Activated CD4-positive, alpha-beta T cell treated with anti-CD3 and anti-CD28 coated beads for 36 hours (primary cell): ENCODE results near the gene ABCB8. TPM values are rescaled to one million over a fixed set of nuclear protein-coding genes. Genes with fewer than 3 reads are reported as not detected.

Experiments used
- ATAC-seq: fragments of 200-7000 bp; cut with Tn5 transposase; one replicate; pipeline ENCODE4 v1.10.0; 2021; ENCODE audit warnings: mild to moderate bottlenecking, moderate library complexity
- CTCF ChIA-PET: fragments of 350-600 bp; sonication (Branson Sonifier 250); formaldehyde crosslinking; loops from one replicate; lab custom pipeline; 2021; ENCODE audit warnings: antibody characterized with exemption; lab: Charles Lee
- POLR2A ChIA-PET: fragments of 350-600 bp; sonication (Branson Sonifier 250); formaldehyde crosslinking; loops from one replicate; lab custom pipeline; 2021; ENCODE audit warnings: antibody characterized with exemption, inconsistent platforms; lab: Charles Lee
- DNase-seq: peaks from one replicate; pipeline ENCODE4 v3.0.0-alpha.2; 2020
- H3K27ac Mint-ChIP-seq: one replicate; pipeline ENCODE4 v1.8.0; 2021; ENCODE audit warnings: mixed read lengths
- H3K27me3 Mint-ChIP-seq: one replicate; pipeline ENCODE4 v1.8.0; 2021; ENCODE audit warnings: mixed read lengths
- H3K36me3 Mint-ChIP-seq: one replicate; pipeline ENCODE4 v1.8.0; 2021; ENCODE audit warnings: low read depth, mixed read lengths
- H3K4me1 Mint-ChIP-seq: one replicate; pipeline ENCODE4 v1.8.0; 2021; ENCODE audit warnings: mixed read lengths
- H3K4me3 Mint-ChIP-seq: one replicate; pipeline ENCODE4 v1.8.0; 2021; ENCODE audit warnings: mild to moderate bottlenecking, moderate library complexity, mixed read lengths
- H3K9me3 Mint-ChIP-seq: one replicate; pipeline ENCODE4 v1.8.0; 2021; ENCODE audit warnings: low read depth, mixed read lengths
- intact Hi-C, 2 experiments: fragments of 100-400 bp; cut with DNase I in 1 of 2; cut with micrococcal nuclease in 1 of 2; formaldehyde crosslinking; loops; one replicate each; pipeline versions ENCODE4 v1.14.2 to v1.15.1; 2022 to 2024; cut with DNase I, micrococcal nuclease
- total RNA-seq, 2 experiments: library from RNA; stranded (reverse); gene quantifications; one replicate each; pipeline ENCODE4 v1.2.3, GENCODE V29; 2021

The ABCB8 gene
- total RNA-seq, 2 experiments from 2014 or later: 41.9 to 44.5 TPM

DNA sequence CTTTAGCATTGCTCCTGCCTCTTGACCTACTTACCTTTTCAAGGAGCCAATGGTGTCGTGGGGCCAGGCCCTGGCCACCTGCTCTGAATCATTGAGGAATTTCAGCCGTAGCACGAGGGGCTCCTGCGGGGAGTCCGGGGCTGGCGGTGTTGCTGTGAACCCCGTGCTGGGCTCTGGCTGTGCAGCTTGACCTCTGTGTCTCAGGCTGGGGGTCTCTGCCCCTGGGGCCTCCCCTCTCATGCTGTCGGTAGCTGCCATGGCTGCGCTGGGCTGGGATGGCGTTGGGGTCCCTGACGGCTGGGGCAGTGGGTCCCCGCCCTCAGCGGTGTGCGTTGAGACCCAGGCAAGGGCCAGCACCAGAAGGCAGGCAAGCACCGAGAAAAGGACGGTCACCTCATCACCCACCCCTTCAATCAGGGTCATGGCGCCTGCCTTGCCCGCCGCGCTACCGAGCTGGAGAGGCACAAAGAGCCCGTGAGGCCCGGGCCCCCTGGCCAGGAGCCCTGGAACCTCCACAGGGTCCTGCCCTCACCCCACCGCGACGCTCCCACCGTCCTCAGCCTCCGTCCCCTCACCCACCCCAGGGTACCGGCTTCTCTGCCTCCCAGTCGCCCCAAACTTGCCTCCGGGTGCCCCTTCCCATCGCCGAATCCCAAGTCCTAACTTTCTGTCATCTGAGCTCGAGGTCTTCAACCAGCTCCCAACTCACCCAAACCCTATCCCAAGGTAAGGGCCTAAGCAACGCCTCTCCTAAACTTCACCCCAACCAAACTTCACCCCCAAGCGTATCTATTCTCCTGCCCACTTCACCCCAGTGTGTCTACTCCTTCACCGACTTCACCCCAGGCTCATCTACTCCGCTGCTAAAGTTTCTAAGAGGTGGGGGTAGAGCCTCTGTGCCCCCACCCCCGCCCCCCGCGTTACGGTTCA lies 54.2 kb downstream of the ABCB8 start:
- Mint-ChIP-seq H3K4me3 (peak overlapping the region; percentile 94), H3K9me3 (no peaks in the 10 kb centered on the region), H3K4me1 (peaks cover 46% of the 10 kb centered on the region), H3K27me3 (peaks cover 7% of the 10 kb centered on the region), H3K36me3 (peaks cover 17% of the 10 kb centered on the region), H3K27ac (peak overlapping the region; percentile 94)
- ATAC-seq (no peak), DNase-seq (no peak)
- intact Hi-C loops: loop anchor here (1.0 to 10.0 kb wide), 7 partner anchors 54 to 1368 kb away; partner anchors contain the start of genes ABCB8 (in 1 of the 2), ABCF2 (in 1 of the 2), GIMAP4 (in 1 of the 2) and GIMAP7 (in 1 of the 2)
- CTCF ChIA-PET: interaction anchor here (0.6 to 1.2 kb wide), 3 partner anchors 12 to 567 kb away, joined by 3 read pairs; no protein-coding TSS in a partner anchor
- POLR2A ChIA-PET: no interaction called here

DNA sequence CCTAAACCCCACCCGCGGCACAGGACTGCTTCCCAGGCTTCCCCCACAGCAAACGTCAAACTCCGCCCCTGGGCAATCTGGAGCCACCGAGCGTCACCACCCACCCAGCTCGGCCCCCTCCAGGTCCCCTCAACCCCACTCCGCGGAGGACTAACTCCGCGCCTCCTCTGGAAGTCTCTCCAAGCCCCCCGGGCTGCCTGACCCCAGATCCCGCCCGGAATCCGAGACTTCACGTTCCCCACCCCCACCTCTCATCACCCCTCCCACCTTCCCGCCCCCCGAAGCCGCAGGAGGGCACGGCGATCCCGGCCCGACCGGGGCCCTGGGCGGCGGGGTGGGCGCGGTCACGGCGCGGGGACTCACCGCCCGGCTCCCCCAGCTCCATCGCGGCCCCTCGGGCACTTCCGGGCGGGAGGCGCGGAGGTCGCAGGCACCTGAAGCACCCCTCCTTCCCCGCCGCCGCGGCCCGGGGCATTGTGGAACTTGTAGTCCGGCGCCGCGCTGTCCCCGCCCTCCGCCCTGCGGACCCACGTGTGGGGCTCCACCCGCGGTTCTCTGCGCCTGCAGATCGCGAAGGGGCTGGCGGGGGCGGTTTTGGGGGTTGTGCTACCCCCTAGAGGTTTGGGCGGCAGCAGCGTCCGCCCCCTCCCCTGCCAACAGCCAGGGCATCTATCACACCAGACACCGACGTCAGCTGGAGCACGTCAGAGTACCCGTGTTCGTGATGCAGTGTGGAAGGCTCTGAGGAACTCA lies 55.0 kb downstream of the ABCB8 start, which contains the start of gene TMUB1:
TSS of gene TMUB1 (minus strand) at position 423 of the 753 bp plus-strand sequence. CDS start 930 bp downstream, outside the sequence.
- H3K36me3 Mint-ChIP-seq: peaks cover 13% of the 10 kb centered on the region
- peak; percentile 90 for DNase-seq
- no peaks in the 10 kb centered on the region for H3K9me3 Mint-ChIP-seq
- POLR2A ChIA-PET: no interaction called here
- ATAC-seq: peak; percentile 57
- H3K27me3 Mint-ChIP-seq: peaks cover 7% of the 10 kb centered on the region
- peak within 1 kb of the TSS; percentile 94 for H3K27ac Mint-ChIP-seq
- H3K4me3 Mint-ChIP-seq: peak within 1 kb of the TSS; percentile 94
- intact Hi-C loops: loop anchor here (1.0 to 10.0 kb wide), 7 partner anchors 55 to 1368 kb away; partner anchors contain the start of genes ABCB8 (in 1 of the 2), ABCF2 (in 1 of the 2), GIMAP4 (in 1 of the 2) and GIMAP7 (in 1 of the 2)
- H3K4me1 Mint-ChIP-seq: peaks cover 48% of the 10 kb centered on the region
- CTCF ChIA-PET: interaction anchor here (0.6 to 1.2 kb wide), 4 partner anchors 11 to 568 kb away, joined by 3 read pairs; no protein-coding TSS in a partner anchor

DNA sequence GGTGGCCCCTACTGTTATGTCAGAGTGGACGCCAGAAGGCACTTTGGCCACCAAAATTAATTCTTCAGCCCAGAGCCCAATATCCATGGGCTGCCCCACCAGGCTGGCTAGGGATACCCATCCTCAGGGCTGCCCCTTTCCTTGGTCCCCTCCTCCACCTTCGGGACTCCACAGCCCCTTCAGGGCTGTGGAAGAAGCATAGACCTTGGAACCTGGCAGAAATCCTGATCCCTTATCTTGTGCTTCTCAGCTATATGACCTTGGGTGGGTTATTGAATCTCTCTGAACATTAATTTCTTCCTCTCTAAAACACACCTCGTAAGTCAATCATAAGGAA lies 55.5 kb downstream of the ABCB8 start:
- Mint-ChIP-seq H3K9me3 (no peaks in the 10 kb centered on the region), H3K4me3 (peak overlapping the region; percentile 94), H3K27me3 (peaks cover 7% of the 10 kb centered on the region), H3K36me3 (peaks cover 12% of the 10 kb centered on the region), H3K27ac (no peak overlapping the region), H3K4me1 (peaks cover 48% of the 10 kb centered on the region)
- ChIA-PET POLR2A (no interaction called here), CTCF (interaction anchor here (0.6 to 1.9 kb wide), 4 partner anchors 10 to 360 kb away, joined by 3 to 6 read pairs (median 4); no protein-coding TSS in a partner anchor)
- intact Hi-C loops: loop anchor here (1.0 to 10.0 kb wide), 7 partner anchors 55 to 1369 kb away; partner anchors contain the start of genes ABCB8 (in 1 of the 2), ABCF2 (in 1 of the 2), GIMAP4 (in 1 of the 2) and GIMAP7 (in 1 of the 2)
- no peak for DNase-seq
- no peak for ATAC-seq

DNA sequence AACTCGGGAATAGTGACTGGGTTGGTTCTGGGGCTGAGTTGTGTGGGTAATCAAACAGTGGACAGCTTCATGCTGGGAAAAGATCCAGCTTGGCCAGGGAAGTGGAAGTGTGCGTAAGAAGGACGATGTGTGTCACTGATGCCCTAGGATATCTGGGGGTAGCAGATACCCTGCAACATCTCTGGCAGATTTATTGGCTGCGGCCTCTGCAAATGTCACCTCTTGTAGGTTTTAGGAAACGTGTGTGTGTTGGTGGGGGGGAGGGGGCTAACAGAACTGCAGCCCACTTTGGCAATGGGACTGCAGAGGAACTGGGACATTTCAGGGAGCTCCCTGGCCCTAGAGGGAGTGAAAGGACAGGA lies 57.1 kb downstream of the ABCB8 start:
- DNase-seq (no peak), ATAC-seq (no peak)
- no peaks in the 10 kb centered on the region for H3K9me3 Mint-ChIP-seq
- ChIA-PET POLR2A (interaction anchor here (1.0 kb wide), 1 partner anchor 93 kb away, joined by 3 read pairs; no protein-coding TSS in a partner anchor), CTCF (interaction anchor here (0.6 to 1.9 kb wide), 11 partner anchors 9 to 1611 kb away, joined by 3 to 5 read pairs (median 4); partner anchors contain the start of gene SLC4A2)
- intact Hi-C loops: loop anchor here in 1 of 2 experiments (10.0 kb wide), 2 partner anchors 571 to 1371 kb away; partner anchors contain the start of gene GIMAP7
- H3K36me3 Mint-ChIP-seq: peaks cover 4% of the 10 kb centered on the region
- H3K4me1 Mint-ChIP-seq: peaks cover 43% of the 10 kb centered on the region
- H3K4me3 Mint-ChIP-seq: peak overlapping the region; percentile 77
- peak overlapping the region; percentile 58 for H3K27ac Mint-ChIP-seq
- peaks cover 7% of the 10 kb centered on the region for H3K27me3 Mint-ChIP-seq

DNA sequence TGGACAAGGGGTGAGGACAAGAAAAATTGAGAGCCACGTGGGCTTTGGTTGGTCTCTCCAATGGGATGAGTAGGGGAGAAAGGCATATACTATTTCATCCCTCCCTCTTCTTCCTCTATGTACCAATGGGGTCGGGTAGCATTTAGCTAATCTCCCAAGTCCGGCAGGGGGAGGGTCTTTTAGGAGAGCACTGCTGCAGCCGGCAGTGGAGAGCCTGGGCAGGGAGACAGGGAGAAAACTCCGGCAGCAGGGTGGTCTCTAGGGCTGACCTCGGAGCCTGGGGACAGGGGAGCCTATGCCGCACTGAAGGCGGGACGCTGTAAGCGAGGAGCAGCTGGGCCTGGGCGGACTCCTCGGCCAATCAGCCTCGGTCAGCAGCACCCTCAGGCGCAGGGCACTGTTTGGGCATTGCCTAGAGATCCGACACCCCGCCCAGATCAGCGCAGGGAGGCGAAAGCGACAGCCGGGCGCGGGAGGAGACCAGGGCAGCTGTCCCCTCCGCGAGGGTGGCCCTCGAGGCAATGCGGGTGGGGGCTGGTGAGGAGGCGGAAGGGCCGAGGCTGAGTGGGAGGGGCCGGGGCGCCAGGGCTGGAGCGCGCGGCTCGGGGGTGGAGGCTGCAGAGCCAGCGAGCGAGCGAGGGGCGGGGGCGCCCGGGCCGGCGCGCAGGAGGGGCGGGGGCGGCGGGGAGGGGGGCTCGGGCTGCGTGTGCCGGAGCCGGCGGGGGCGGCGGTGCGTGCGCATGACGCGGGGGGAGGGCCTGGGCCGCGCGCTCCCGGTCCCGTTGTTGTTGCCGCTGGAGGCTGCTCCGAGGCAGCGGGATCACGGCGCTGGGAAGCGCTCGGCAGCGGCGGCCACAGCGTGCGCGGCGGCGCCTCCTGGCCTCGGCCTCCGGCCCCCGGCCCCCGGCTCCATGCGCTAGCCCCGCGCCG lies 57.7 kb downstream of the ABCB8 start, which contains the start of gene AGAP3:
TSS of gene AGAP3 (plus strand) at position 785 of the 930 bp plus-strand sequence. CDS start 267 bp downstream, outside the sequence.
- CTCF ChIA-PET: interaction anchor here (0.6 to 1.9 kb wide), 10 partner anchors 8 to 1612 kb away, joined by 3 to 5 read pairs (median 4); partner anchors contain the start of gene SLC4A2
- Mint-ChIP-seq H3K36me3 (peaks cover 4% of the 10 kb centered on the region), H3K4me1 (peaks cover 43% of the 10 kb centered on the region), H3K27me3 (peaks cover 7% of the 10 kb centered on the region), H3K9me3 (no peaks in the 10 kb centered on the region), H3K4me3 (peak within 1 kb of the TSS; percentile 81), H3K27ac (peak within 1 kb of the TSS; percentile 84)
- intact Hi-C loops: loop anchor here in 1 of 2 experiments (2.0 to 10.0 kb wide), 3 partner anchors 67 to 1371 kb away; partner anchors contain the start of gene GIMAP7
- peak; percentile 73 for DNase-seq
- ATAC-seq: peak; percentile 8
- POLR2A ChIA-PET: interaction anchor here (1.0 kb wide), 1 partner anchor 94 kb away, joined by 3 read pairs; no protein-coding TSS in a partner anchor

DNA sequence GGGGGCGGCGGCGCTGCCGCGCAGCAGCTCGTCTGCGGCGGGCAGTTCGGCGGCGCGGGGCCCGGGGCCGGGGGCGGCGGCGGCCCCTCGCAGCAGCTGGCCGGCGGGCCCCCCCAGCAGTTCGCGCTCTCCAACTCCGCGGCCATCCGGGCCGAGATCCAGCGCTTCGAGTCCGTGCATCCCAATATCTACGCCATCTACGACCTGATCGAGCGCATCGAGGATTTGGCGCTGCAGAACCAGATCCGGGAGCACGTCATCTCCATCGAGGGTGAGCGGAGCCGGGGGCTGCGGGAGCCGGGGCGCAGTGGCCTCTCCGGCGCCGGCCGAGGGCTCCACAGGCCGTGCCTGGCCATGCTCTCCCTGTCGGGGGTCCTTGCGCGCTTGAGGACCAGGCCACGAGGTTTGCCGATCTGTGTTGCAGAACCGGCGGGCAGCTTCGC lies 58.6 kb downstream of the ABCB8 start:
- peaks cover 38% of the 10 kb centered on the region for H3K4me1 Mint-ChIP-seq
- H3K27me3 Mint-ChIP-seq: peaks cover 7% of the 10 kb centered on the region
- no peak for ATAC-seq
- DNase-seq: peak; percentile 65
- intact Hi-C loops: loop anchor here in 1 of 2 experiments (1.0 to 10.0 kb wide), 5 partner anchors 24 to 1372 kb away; partner anchors contain the start of genes ABCB8 and GIMAP7
- H3K9me3 Mint-ChIP-seq: no peaks in the 10 kb centered on the region
- ChIA-PET CTCF (interaction anchor here (0.5 kb wide), 1 partner anchor 67 kb away, joined by 3 read pairs; no protein-coding TSS in a partner anchor), POLR2A (no interaction called here)
- H3K4me3 Mint-ChIP-seq: peak overlapping the region; percentile 81
- H3K27ac Mint-ChIP-seq: peak overlapping the region; percentile 84
- peaks cover 4% of the 10 kb centered on the region for H3K36me3 Mint-ChIP-seq

DNA sequence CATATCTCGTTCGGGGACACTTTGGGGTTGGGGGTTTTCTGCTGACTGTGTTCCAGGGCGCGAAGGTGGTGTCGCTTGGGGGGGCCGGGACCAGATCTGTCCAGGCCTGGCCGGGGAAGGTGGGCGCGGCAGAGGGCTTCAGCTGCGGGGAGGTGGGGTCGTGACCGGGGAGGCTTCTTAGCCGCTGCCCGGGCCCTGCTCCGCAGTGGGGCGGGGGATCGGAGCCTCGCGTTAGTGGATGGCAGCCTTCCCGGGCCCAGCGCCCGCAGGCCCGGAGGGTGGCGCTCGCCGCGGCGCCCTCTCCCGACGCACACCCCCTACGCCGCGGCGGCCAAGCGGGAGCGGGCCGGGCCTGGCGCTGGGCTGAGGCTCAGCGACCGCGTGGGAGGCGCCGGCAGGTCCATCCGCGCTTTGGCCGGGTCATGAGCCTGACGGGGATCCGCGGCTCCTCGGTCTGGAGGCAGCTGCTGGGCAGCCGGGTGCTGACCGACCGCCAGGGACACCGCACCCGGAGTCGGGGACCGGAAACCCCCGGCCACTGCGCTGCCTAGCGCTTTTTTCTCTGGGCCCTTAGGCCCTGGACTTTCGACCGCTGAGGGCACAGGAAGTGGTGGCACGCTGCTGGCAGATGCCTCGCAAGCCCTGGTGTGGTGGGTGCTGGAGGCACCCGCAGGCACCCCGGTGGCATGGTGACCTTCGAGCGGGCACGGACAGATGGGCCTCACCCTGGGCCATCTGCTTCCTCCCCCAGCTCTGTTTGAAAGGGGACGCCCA lies 59.2 kb downstream of the ABCB8 start:
- DNase-seq: peak; percentile 63
- ChIA-PET POLR2A (no interaction called here), CTCF (interaction anchor here (0.5 to 1.5 kb wide), 5 partner anchors 9 to 157 kb away, joined by 3 to 6 read pairs (median 4); partner anchors contain the start of gene ABCB8)
- H3K36me3 Mint-ChIP-seq: peaks cover 4% of the 10 kb centered on the region
- intact Hi-C loops: loop anchor here in 1 of 2 experiments (1.0 to 10.0 kb wide), 5 partner anchors 24 to 1373 kb away; partner anchors contain the start of genes ABCB8 and GIMAP7
- H3K9me3 Mint-ChIP-seq: no peaks in the 10 kb centered on the region
- H3K27ac Mint-ChIP-seq: peak overlapping the region; percentile 84
- peak; percentile 37 for ATAC-seq
- H3K27me3 Mint-ChIP-seq: peaks cover 7% of the 10 kb centered on the region
- H3K4me3 Mint-ChIP-seq: peak overlapping the region; percentile 81
- peaks cover 33% of the 10 kb centered on the region for H3K4me1 Mint-ChIP-seq

DNA sequence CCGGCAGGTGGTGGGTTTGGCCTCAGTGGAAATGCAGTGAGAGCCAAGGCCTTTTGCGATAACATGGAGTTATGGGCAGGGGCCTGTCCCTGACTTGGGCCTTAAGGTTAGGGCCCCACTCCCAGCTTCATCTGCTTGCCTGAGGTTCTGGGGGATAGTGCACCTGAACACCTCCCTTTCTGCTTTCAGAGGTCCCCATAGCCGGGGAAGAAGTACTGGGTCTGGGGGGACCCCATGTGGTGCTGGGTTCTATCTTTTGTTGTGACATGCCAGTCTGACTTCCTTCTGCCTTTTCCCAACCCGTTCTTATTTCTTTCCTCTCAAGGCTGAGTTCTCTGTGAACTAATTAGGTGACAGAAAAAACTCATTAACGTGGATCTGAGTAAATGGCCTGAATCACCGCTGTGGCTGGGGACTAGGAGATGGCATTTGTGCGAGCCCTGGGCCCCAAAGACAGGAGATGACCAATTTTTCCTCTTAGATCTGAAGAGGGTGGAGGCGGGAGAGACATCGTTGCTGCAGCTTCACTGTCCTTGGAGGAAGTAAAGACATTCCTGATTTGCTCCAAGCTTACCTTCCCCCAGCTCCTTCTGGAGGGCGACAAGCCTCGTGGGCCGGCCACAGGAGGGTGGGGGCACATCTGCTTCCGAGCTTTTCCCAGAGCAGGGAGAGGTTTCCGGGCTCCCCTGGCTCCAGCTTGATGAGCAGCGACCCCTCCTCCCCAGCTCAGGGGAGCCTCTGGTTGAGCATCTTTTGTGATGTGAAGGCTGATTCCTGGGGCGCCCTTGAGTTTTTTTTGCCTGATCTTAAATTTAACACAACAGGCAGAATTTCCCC lies 60.0 kb downstream of the ABCB8 start:
- H3K36me3 Mint-ChIP-seq: no peaks in the 10 kb centered on the region
- H3K9me3 Mint-ChIP-seq: no peaks in the 10 kb centered on the region
- ChIA-PET CTCF (interaction anchor here (0.6 to 2.6 kb wide), 10 partner anchors 8 to 156 kb away, joined by 3 to 17 read pairs (median 4); partner anchors contain the start of gene ABCB8), POLR2A (no interaction called here)
- no peak for ATAC-seq
- intact Hi-C loops: loop anchor here in 1 of 2 experiments (10.0 kb wide), 2 partner anchors 573 to 1373 kb away; partner anchors contain the start of gene GIMAP7
- peak overlapping the region; percentile 24 for H3K27ac Mint-ChIP-seq
- peaks cover 7% of the 10 kb centered on the region for H3K27me3 Mint-ChIP-seq
- no peak for DNase-seq
- peak overlapping the region; percentile 81 for H3K4me3 Mint-ChIP-seq
- peaks cover 29% of the 10 kb centered on the region for H3K4me1 Mint-ChIP-seq
